Osteocyte (in vitro differentiated cells): ENCODE data around the gene CMTM4. TPM values are rescaled to one million over a fixed set of nuclear protein-coding genes. Genes with fewer than 3 reads are reported as not detected.

Experiments
- DNase-seq: peaks from one replicate; pipeline ENCODE4 v3.0.0; 2021; ENCODE audit warnings: mixed read lengths; ENCODE audit not compliant: unreplicated experiment; ENCODE audit errors: extremely low spot score
- H3K27ac Mint-ChIP-seq: one replicate; pipeline ENCODE4 v1.8.0; 2021; ENCODE audit warnings: mild to moderate bottlenecking, mixed read lengths; ENCODE audit not compliant: unreplicated experiment
- H3K27me3 Mint-ChIP-seq: one replicate; pipeline ENCODE4 v1.8.0; 2021; ENCODE audit warnings: mixed read lengths; ENCODE audit not compliant: unreplicated experiment
- H3K36me3 Mint-ChIP-seq: one replicate; pipeline ENCODE4 v1.8.0; 2021; ENCODE audit warnings: mixed read lengths; ENCODE audit not compliant: unreplicated experiment
- H3K4me1 Mint-ChIP-seq: one replicate; pipeline ENCODE4 v1.8.0; 2021; ENCODE audit warnings: mixed read lengths; ENCODE audit not compliant: unreplicated experiment
- H3K4me3 Mint-ChIP-seq: one replicate; pipeline ENCODE4 v1.8.0; 2021; ENCODE audit warnings: mild to moderate bottlenecking, moderate library complexity, mixed read lengths; ENCODE audit not compliant: unreplicated experiment
- H3K9me3 Mint-ChIP-seq: one replicate; pipeline ENCODE4 v1.8.0; 2021; ENCODE audit warnings: mixed read lengths; ENCODE audit not compliant: unreplicated experiment
- CTCF ChIP-seq: fragments of 200-600 bp; sonication (generic); IDR thresholded peaks from 2 replicates; pipeline ENCODE4 v1.5.0; 2021; ENCODE audit warnings: antibody characterized with exemption, mild to moderate bottlenecking, moderate library complexity
- total RNA-seq: library from RNA; stranded (reverse); gene quantifications from 2 replicates; pipeline ENCODE4 v1.2.1, GENCODE V29; 2021

CMTM4 gene
- total RNA-seq, 1 donor from 2014 or later = 24.4 TPM

GRCh38 chr16:66603537-66604375, 92.8 kb downstream of the CMTM4 start:
- Mint-ChIP-seq H3K27ac (peak overlapping the region; percentile 94), H3K4me1 (peaks cover 36% of the 10 kb centered on the region), H3K36me3 (no peaks in the 10 kb centered on the region), H3K27me3 (no peaks in the 10 kb centered on the region), H3K4me3 (peak overlapping the region; percentile 93), H3K9me3 (no peaks in the 10 kb centered on the region)
- TF ChIP-seq CTCF = no peak
- DNase-seq = peak; percentile 89

GRCh38 chr16:66601471-66601870, 95.1 kb downstream of the CMTM4 start:
- Mint-ChIP-seq H3K4me1 (peaks cover 17% of the 10 kb centered on the region), H3K4me3 (no peak overlapping the region), H3K9me3 (no peaks in the 10 kb centered on the region), H3K36me3 (no peaks in the 10 kb centered on the region), H3K27me3 (peaks cover 5% of the 10 kb centered on the region), H3K27ac (no peak overlapping the region)
- DNase-seq = no peak
- TF ChIP-seq CTCF = no peak

- Mint-ChIP-seq H3K27ac (no peak overlapping the region), H3K4me1 (peaks cover 11% of the 10 kb centered on the region), H3K4me3 (no peak overlapping the region), H3K27me3 (peaks cover 5% of the 10 kb centered on the region), H3K36me3 (no peaks in the 10 kb centered on the region), H3K9me3 (no peaks in the 10 kb centered on the region)
- no peak for DNase-seq
- TF ChIP-seq CTCF = no peak
Measured at GRCh38 chr16:66600477-66600876, 96.1 kb downstream of the CMTM4 start.

- TF ChIP-seq CTCF = no peak
- no peaks in the 10 kb centered on the region for H3K9me3 Mint-ChIP-seq
- peaks cover 11% of the 10 kb centered on the region for H3K4me1 Mint-ChIP-seq
- DNase-seq = no peak
- peaks cover 5% of the 10 kb centered on the region for H3K27me3 Mint-ChIP-seq
- no peaks in the 10 kb centered on the region for H3K36me3 Mint-ChIP-seq
- H3K4me3 Mint-ChIP-seq = no peak overlapping the region
- H3K27ac Mint-ChIP-seq = no peak overlapping the region
Measured at GRCh38 chr16:66599726-66600125, 96.8 kb downstream of the CMTM4 start.

- H3K4me3 Mint-ChIP-seq = no peak overlapping the region
- H3K27ac Mint-ChIP-seq = no peak overlapping the region
- H3K9me3 Mint-ChIP-seq = no peaks in the 10 kb centered on the region
- no peaks in the 10 kb centered on the region for H3K36me3 Mint-ChIP-seq
- H3K27me3 Mint-ChIP-seq = peaks cover 5% of the 10 kb centered on the region
- no peak for DNase-seq
- no peak for TF ChIP-seq CTCF
- peaks cover 3% of the 10 kb centered on the region for H3K4me1 Mint-ChIP-seq
Measured at GRCh38 chr16:66598111-66598510, 98.4 kb downstream of the CMTM4 start.
